Skeletal muscle cell (primary cell): ENCODE measurements around the gene IL34.

ENCODE experiments used
- DNase-seq: peaks from one replicate; pipeline ENCODE4 v3.0.0-alpha.2; 2010; ENCODE audit warnings: low read depth
- H3K4me3 ChIP-seq: 2 replicates; pipeline ENCODE4 v1.5.1; 2011; ENCODE audit warnings: low read depth, mild to moderate bottlenecking, control low read depth, low read length, moderate library complexity

Gene IL34

DNA sequence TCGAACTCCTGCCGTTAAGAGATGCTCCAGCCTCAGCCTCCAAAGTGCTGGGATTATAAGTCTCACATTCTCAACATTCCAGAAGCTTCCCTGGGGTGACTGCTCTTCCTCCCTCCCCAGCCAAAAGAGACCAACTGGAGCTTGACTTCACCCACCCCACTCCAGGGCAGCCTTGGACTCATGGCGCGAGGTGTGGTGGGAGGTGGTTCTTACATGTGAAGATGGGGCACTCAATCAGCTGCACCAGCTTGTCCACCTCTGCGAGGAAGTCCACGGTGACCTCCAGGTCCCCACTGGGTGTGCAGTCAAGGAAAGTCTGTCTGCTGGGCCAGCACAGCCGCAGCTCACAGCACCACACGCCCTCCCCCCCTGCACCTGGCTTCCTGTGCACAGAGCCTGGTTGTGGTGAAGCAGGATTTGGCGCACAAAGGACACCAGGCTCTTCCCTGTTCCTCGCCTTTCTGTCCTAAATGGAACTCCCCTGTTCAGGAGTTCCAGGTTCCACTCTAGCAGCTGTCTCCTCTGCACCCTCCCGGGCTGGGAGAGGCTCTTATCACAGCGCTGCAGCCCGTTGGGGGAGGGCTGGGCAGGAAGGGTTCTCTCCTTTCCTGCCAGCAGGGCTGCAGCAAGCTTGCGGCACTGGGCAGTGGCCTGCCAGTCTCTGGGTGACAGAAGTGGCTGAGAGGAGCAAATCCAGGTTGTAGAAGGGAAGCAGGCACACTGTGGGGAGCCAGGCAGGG is 49.1 kb downstream of the IL34 start:
- H3K4me3 ChIP-seq = no peak overlapping the region
- no peak for DNase-seq

DNA sequence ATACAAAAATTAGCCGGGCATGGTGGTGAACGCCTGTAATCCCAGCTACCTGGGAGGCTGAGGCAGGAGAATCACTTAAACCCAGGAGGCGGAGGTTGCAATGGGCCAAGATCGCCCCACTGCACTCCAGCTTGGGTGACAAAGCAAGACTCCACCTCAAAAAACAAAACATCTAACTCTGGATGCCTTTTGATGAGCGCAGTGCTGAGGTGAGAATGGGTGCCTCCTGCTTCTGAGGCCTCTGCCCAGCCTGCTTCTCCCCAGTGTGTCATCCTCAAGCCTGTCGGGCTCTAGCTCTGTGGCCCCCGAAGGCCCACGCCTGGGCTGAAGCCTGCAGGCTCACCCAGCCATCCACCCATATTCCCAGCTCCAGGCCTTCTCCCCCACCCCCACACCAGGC is 50.0 kb downstream of the IL34 start:
- no peak overlapping the region for H3K4me3 ChIP-seq

DNA sequence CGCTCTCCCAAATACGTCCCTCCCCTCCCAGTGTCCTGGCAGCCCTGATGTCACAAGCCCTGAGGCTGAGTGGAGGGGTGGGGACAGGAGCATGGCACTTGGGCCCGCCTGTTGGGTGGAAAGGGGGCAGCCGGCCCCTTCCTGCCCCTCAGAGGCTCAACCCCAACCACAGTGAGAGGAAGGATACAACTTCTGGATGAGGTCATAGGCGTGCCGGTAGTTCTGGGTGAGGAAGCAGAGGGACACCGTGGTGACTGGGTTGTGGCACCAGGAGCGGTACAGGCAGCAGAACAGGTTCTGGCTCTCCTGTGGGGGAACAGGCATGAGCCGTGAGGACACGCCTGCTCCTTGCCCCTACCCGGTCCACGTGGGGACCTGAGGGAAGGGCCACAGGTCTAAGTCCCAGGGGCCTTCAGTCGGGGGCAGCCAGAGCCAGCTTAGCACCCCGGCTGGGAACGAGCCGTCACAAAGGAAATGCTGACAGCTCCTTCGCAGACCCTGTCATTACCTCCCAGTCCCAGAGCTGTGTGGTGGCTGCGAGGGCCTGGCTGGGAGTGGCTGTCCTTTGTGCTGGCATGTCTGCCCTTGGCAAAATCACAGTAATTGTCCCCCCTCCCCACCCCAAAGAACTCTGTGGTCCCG is 50.7 kb downstream of the IL34 start:
- no peak for DNase-seq

More for the DNA sequence above, 50.0 kb downstream of the IL34 start:
- no peak for DNase-seq

DNA sequence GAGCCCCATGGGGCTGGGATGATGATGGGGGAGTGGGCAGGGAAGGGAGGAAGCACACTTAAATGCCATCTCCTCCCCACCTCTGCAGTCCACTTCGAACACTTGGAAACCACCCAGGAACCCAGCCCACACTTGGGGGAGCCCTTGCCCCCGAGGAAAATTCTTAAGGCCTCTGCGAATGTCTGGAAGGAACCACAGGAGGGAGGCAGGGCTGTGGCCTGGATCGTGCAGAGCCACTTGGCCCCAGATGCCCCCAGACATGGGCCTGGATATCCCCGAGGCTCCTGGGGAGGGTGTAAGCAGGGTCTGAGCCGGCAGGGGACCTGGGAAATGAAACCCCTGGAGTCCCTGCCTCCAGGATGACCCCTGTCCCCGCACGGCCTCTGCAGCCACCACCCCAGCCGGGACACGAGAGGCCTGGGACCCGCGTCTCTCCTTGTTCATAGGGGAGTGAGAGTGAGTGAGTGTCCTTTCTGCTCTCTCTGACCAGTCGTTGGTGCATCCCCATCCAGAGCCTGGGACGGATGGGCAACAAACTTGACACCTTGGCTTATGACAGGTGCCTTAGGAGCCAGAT is 51.3 kb downstream of the IL34 start:
- DNase-seq = no peak
- no peak overlapping the region for H3K4me3 ChIP-seq

More for the DNA sequence above, 50.7 kb downstream of the IL34 start:
- no peak overlapping the region for H3K4me3 ChIP-seq

DNA sequence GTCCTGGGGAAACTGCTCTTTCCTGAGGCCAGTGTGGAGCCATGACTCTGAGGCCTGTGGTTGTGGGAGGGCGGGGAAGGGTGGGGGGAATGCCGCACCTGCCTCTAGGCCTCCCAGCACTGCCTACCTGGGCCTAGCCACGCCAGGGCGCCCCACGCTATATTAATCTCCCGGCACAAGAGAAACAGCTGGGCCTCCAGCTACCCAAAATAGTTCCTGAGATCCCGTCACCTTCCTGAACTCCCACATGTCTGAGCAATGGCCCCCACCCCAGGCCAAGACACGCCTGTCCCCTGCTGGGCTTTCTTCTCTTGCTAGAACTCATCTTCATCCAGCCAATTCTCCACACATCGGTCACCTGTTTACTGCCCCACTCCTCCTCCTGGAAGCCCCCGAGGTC is 52.5 kb downstream of the IL34 start:
- DNase-seq = no peak
- H3K4me3 ChIP-seq = no peak overlapping the region

DNA sequence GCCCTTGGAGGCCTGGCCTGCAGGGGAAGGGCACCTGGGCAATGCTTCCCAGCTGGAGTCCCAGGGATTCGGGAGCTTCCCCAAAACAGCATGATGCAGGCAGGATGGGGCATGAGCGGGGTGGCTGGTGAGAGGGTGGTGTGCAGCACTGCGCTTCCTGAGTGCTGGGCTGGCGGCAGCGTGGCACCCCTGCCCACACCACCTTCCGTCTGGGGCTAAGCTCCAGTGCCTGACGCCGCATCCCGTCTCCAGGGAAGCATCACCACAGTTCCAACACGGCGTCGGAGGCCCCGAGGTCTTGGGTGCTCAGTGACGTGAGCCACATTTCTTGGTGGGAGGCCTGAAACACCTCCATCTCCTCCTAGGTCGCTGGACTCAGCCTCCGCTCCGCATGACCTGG is 53.3 kb downstream of the IL34 start:
- H3K4me3 ChIP-seq = no peak overlapping the region
- no peak for DNase-seq

DNA sequence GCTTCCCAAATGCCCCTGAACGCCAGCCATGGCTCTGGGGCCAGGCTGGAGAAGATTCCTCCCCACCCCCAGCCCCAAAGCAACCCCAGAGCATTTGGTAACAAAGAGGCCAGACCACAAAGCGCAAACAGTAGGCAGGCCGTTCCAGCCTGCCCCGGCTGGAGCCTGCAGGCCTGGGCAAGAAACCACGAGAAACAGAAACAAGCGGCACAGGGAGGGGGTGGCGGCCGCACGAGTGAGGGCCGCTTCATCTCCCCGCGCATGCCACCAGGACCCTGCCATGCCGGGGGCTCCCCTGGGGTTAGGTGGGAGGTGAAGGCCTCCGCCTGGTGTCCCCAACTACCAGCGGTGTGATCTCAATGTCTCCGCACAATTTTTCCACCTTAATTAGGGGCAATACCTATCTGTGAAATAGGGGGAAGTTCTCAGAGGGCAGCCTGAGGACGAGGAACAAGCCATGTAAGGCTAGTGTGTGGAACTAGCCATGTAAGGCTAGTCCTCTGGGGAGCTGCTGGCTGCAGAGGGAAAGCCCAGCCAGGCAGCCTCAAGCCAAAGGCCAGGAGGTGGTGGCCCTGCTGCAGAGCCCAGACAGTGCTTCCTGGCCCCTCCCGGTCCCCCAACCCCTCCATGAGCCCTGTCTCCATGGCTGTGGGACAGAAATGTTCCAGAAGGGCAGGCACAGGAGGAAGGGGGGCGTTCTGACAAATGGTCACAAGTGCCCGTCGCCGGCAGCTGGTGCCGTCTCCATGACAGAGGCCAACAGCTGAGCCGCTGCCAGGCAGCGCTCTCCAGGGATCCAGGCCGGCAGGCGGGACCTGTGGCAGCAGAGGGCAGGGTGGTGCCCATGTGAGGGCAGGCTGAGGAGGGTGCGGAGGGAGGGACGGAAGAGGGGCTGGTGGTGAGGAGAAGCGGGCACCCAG is 54.0 kb downstream of the IL34 start:
- DNase-seq = no peak
- H3K4me3 ChIP-seq = no peak overlapping the region

DNA sequence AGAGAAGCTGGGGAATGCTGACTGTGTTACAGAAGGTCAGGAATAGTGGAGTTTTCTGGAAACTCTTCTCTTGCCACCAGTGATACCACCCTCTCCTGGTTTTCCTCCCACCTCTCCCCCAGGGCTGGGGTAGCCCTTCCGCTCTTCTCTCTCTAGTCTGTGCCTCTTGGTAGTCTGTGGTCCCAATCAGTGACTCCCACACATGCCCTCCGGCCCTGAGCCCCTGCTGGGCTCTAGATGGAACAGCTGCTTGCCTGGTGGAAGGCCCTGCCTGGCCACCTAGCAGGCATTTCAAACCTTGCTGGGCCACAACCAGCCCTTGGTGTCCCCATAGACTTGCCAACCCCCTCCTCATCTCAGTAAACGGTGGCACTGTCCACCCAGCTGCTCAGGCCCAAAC is 54.7 kb downstream of the IL34 start:
- no peak overlapping the region for H3K4me3 ChIP-seq
- no peak for DNase-seq

DNA sequence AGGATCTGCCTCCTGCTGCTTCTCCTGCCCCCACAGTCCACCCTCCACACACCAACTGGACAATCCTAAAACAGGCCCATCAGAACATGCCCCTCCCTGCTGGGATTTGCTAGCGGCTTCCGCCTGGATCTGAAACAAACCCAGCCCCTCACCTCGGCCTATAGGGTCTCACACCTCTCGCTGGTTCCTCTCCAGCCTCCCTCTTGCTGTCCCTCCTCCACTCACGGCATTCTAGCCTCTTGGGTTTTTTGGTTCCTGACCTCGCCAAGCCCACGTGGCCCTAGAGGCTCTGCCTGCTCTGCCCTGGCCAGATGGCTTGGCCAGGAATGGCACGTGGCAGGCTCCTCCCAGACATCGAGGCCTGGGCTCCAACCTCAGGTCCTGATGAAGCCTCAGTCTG is 55.2 kb downstream of the IL34 start:
- DNase-seq = no peak
- no peak overlapping the region for H3K4me3 ChIP-seq

DNA sequence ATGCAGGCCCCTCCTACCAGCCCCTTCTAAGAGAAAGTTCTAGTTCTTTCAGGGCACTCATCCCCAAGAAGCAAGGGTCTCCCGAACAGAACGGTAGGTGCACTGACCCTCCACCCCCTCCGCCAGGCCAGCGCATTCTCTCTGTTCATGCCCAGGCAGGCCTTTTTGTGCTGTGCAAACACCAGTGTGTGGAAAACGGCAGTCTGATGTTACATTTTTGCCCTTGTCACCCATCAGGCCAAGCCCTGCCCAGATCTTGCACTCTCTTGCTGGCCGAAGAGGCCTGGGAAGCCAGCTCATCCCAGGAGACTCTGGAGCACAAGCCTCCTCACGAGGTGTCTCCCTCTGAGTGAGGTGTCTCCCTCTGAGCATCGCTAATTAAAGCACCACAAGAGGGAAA is 55.6 kb downstream of the IL34 start:
- no peak overlapping the region for H3K4me3 ChIP-seq
- DNase-seq = no peak

DNA sequence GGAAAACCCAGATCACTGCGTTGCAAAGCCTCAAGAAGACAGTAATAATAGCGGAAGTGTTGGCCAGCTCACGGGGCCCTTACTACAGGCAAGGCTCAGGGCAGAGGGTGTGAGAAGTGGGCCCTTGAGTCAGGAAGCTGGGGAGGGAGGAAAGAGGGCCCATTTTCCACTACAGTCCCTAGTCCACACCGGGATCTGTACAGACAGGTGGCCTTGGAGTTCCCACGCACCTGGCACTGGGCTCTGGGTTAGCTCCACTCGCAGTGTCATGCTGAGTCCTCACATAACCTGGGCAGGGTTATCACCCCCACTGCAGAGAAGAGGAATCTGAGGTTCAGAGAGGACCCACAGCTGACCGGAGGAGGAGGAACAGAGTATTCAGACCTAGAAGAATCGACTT is 56.3 kb downstream of the IL34 start:
- no peak for DNase-seq
- H3K4me3 ChIP-seq = no peak overlapping the region

DNA sequence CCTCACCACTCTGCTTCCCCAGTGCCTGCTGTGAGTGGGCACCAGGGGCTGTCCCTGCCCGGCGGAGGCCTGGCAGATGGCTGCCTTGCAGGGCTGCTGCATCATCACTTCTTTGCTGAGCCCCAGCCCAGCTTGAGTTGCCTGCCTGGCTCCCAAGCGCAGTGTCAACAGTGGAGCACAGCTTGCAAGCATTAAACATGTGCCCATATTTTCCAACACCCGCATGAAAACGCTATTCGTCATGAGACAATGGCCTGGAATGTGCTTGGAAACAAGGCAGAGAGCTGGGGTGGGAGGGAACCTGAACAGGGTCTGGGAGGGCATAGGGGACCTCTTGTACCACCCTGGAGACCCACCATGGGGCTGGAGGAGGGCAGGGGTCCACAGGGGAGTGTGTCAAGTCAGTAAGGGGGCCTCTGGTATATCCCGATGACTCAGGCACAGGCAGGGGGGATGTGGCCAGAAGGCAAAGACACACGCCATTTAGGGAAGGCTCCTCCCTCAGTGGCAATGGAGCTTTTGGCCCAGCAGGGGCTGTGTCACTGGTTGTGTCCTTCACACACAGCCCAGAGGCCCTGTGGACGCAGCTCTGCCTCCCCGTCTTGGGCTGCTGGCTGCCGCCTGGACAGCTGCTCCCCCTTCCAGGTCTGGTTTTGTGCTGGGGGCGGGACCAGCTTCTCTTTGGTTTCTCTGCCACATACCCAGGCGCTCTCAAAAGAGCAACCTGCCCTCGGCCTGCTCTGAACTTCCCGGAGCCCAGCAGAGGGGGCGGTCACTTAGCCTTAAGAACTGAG is 56.9 kb downstream of the IL34 start:
- DNase-seq = peak; percentile 56
- no peak overlapping the region for H3K4me3 ChIP-seq

DNA sequence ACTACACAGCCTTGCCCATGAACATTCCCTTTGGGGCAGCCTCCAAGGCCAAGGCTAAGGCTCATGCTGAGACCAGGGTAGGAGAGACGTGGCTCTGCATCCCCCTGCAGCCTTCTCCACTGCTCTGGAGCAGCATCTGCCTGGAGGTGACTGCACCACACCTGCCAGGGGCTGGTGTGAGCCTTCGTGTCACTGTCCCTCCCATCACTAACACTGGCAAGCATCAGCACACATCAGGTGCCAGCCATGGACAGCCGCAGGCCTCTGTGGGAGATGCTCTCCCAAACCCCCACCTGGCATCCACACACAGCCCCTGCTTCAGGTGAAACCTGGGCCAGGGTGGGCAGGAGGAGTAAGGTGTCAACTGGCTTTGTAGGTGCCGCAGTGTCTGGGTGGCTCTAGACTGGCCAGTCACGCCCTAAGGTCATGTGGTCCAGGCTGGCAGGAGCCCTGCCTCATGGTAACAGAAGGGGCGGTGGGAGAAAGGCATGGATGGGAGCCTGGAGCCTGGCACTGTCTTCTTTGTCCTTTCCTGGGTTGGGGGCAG is 57.5 kb downstream of the IL34 start:
- no peak overlapping the region for H3K4me3 ChIP-seq
- no peak for DNase-seq

DNA sequence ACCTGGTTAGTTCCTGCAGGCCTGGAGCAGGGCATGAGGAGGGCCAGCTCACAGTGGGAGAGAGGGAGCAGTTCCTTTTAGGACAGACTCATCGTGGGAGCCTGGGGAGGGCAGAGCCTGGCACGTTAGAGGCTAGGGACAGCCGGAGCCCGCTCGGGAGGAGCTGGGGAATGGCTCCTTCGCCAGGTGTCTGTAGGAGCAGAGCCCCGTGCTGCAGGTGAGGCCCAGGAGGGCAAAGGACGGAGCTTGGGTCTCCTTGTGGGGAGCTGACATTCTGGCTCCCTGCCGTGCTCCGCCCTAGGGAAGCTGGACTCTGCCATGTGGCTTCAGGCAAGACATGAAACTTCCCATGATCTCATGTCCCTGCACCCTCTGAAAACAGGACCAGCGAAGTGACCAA is 58.2 kb downstream of the IL34 start:
- H3K4me3 ChIP-seq = no peak overlapping the region
- no peak for DNase-seq

DNA sequence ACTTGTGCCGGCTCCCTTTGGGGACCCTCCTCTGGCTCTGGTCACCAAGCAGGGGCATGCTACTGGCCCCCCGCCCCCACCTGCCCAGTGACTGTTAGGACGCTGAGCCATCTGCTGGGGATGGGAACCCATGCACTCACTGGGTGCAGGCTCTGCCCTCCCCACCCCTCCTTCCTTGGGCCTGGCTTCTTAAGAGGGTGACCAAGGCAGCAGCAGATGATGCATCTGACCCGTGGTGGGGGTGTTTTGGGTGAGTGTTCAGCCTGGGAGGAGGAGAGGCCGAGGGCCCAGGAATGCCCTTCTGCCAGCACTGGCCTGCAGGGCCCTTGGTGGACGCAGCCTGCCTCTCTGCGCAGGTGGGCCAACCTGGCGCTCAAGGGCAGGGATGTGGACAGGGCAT is 58.7 kb downstream of the IL34 start:
- DNase-seq = no peak
- H3K4me3 ChIP-seq = no peak overlapping the region

DNA sequence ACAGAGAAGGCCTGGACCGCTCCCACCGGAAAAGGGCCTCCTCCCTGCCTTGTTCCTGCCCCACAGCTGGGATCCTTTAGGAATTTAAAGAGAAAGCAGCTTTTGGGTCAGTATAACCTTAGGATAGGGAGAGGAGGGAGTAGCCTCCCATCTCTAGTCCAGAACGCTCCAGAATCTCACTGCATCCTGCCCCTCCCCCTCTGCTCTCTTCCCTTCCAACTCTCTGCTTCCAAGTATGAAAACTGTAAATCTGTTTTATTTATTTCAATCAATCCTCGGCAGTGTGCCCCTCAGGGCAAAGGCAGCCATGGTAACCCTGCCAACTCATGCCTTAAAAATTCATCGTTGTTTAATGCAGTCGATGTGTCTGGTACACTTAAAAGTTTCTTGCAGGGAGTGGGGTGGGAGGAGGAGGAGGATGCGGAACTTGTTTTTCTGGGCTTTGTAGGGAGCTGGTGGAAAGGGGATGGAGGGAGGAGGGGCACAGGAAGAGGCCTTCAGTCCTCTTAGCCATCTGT is 60.6 kb downstream of the IL34 start:
- DNase-seq = peak; percentile 45
- no peak overlapping the region for H3K4me3 ChIP-seq

DNA sequence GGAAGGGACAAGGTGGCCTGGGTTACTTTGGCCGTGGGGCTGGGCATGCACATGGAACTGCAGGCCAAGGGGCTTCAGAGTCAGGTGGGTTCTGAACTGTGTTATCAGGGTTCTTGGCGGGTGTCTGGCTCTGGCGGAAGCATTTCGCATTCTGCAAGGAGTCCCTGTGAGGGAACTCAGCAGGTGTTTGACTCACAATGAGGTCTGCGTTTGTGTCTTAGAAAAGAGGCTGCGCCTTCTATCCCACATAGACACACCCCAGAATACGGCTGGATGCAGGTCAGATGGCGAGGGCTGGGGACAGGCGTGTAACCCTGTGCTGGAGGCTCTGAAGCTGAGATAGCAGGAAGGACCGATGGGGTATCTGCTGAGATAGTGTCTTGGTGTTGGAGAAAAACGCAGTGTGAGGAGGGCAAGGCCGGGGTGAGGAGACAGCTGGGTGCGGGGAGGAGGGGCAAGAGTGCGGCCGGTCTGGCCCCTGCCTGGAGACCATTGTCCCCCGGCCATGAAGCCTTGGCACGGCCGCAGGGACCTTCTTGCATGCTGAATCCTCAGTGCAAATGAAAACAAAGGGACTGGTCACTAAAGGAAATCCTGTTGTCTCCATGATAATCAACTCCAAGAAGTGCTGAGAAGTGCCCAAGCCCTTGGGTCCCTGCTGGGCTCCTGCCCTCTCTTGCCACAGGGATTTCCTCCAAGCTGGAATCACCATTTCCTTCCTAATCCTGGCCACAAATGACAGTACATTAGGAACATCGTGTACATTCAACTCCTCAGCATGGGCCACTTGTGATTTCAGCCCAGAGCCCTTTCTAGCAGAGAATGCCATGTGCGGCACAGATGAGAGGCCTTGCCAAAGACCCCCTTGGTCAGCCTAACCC is 62.2 kb downstream of the IL34 start:
- no peak for DNase-seq
- H3K4me3 ChIP-seq = no peak overlapping the region

DNA sequence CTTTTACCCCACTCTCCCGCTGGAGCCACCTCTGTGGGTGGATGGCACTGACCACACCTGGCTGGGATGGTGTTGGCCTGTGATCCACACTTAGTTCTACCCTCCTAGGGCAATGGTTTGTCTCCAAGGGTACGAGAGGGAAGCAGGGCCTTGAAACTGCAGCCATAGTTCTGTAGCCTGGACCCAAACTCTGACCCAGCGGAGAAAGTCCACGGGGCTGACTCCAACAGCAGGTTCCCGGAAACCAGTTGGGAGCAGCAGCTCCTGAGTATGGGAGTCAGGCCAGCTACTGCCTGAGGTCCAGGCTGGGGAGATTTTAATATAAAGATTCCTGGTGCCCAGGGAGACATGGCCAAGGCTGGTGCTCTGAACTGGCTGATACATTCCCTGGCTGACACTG is 63.1 kb downstream of the IL34 start:
- H3K4me3 ChIP-seq = no peak overlapping the region
- no peak for DNase-seq
